Amniotic epithelial cell (primary cell): Measurements from ENCODE around the gene HNRNPA1.
"Not testable (repeated sequence)": the region's sequence is repeated elsewhere in the genome, so short reads cannot be mapped to it uniquely, and the experiment has no call there.

Source experiments
- DNase-seq: peaks from one replicate; pipeline ENCODE4 v3.0.0-alpha.2; 2010; ENCODE audit warnings: low read depth

HNRNPA1 gene

DNA sequence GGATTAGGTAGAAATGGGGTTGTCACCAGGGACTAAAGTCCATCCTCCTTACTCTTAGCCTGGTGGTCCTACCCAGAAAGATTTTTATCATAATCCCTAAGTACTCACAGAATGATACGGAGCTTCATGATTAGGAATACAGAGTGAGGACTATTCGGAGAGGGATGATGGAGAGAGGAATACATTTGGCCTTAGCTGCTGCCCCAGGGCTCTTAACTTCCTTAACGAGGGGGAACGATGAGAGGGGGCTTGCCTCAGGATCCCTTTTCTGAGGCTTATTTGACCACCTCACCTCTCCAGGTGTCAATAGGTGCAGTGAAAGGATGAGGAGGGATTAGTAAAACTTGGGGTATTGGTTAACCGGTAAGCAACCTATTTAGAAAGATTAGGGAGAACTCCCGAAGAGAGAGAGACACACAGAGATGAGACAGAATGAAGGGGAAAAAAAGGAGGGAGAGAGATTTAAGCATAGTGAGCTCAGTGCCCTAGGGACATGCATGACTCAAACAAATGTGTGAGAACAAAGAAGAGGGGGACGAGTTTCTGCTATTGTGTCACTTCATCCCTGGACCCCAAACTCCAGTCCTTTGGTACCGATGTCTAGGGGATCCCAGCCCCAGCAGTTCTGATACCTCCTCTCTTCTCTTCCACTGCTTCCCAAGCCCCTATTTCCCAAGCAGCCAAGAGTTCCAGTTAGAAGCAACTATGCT lies 19.1 kb downstream of the HNRNPA1 start:
- no peak for DNase-seq

GRCh38 chr12:54300225-54300731 lies 19.8 kb downstream of the HNRNPA1 start:
- no peak for DNase-seq

DNA sequence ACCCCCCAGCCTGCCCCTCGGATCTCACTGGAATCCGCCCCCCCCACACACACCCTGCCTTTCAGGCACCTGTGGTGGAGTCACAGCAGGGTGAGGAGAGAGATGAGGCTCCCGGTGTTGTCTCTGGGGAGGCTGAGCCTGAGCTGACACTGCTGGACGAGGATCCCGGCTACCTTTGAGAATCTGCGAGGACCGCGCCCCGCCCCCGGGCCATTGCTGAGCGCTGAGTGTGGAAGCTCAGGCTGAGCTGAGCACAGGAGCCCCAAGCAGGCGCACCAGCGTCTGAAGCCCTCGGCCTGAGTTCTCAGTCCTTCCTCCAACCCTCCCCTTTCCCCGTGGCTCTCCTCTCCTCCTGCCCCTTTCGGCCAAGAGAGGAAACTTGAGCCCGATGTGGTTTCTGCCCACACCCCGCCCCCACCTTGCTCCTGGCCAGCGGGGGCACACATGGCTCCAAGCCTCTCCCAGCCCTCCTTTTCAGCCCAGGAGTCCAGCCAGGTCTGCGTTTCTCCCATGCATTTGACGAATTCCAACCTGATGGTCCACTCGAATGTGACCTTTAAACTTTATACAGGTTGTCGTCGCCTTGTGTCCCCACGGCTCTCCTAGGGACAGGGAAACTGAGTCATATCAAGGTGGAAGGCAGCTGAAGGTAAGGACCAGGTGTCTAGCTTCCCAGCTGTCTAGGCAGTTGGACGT lies 20.4 kb downstream of the HNRNPA1 start, which contains the start of gene NFE2:
TSS of gene NFE2 (minus strand) at position 284 of the 696 bp plus-strand sequence. CDS start 5,767 bp downstream, outside the sequence.
- DNase-seq, result peak; percentile 72

GRCh38 chr12:54301428-54302048 lies 21.0 kb downstream of the HNRNPA1 start:
- no peak for DNase-seq

- DNase-seq, result no peak
Observed at GRCh38 chr12:54303640-54304039, 23.1 kb downstream of the HNRNPA1 start.

GRCh38 chr12:54304187-54304810 lies 23.8 kb downstream of the HNRNPA1 start:
- DNase-seq, result peak; percentile 87

GRCh38 chr12:54306925-54307741 lies 26.6 kb downstream of the HNRNPA1 start:
- DNase-seq, result peak; percentile 94

GRCh38 chr12:54311051-54311450 lies 30.5 kb downstream of the HNRNPA1 start:
- no peak for DNase-seq

- not testable (repeated sequence) for DNase-seq
Observed at GRCh38 chr12:54312309-54312708, 31.8 kb downstream of the HNRNPA1 start.

GRCh38 chr12:54321363-54321762 lies 40.8 kb downstream of the HNRNPA1 start:
- no peak for DNase-seq

GRCh38 chr12:54324617-54325441 lies 44.3 kb downstream of the HNRNPA1 start, which contains the start of gene COPZ1:
TSS of gene COPZ1 (plus strand) at chr12:54325131. CDS start at chr12:54325164, 33 bp downstream.
- DNase-seq, result peak; percentile 100

DNA sequence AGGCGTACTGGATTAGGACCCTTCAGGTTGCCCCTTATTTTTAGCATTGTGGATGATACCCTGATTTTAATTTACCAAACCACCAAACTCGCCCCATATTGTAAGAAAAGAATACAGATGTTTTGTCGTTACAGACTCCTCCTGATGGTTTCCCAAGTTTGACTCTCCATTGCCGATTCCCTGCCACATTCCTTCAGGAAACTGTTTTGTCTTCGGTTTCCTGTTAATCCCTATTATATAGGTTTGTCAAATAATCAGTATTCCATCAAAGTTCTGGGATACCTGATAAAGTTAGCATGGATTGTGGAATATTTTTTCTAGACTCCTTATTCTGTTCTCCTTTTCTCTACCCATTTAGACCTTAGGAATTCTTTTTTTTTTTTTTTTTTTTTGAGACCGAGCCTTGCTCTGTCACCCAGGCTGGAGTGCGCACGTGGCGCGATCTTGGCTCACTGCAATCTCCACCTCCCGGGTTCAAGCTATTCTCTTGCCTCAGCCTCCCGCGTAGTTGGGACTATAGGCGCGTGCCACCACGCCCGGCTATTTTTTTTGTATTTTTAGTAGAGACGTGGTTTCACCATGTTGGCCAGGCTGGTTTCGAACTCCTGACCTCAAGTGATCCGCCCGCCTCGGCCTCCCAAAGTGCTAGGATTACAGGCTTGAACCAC lies 45.0 kb downstream of the HNRNPA1 start:
- DNase-seq, result not testable (repeated sequence)

DNA sequence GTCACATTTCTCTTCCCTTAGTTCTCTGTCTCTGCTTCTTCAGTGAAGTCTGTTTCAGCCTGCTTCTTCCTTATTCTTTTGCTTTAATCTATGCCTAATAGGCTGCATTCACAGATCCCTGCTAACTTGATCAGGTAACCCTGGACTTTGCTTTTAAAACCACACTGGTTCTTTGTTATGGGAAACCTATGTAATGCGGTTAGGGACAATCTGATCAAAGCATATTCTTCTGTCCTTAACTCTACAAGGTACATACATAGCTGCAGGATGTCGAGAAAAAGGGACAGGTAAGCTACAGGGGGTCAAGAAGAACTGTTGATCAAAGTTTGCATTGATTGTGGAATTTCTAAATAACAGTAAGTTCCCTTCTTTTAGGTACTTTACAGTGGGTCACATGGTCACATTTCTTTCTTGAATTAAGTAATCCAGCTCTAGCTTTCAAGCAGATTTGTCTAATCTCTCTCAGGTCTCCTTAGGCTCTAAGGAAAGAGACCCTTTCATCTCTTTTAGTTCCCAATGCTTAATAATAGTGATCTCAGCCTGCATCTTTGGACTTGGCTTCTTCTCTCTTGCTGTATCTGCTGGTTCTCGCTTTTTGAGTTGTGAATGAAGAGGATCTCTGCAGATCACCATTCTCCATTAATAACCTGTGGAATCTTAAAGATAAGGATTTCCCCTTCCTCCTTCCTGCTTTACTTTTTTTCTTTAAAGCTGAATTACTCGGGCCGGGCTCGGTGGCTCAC lies 48.2 kb downstream of the HNRNPA1 start:
- DNase-seq, result no peak

GRCh38 chr12:54329759-54330158 lies 49.2 kb downstream of the HNRNPA1 start:
- no peak for DNase-seq

DNA sequence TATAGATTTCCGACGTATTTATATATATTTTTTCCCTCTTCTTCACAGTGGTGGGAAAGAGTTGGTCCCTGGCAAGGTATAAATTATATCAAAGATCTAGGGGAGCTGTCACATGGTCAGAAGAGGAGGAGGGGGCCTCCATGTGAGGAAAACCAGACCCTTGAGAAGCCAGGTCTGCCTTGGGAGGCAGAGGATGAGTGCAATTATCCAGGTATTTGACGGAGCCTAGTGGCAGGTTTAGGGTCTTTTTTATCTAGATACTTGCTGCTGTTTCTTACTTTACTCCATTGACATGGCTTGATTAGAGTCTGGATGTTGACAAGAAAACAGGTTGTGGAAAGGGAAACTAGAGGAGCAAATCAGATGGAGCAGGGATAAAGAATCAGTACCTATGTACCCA lies 49.9 kb downstream of the HNRNPA1 start:
- DNase-seq, result no peak

- no peak for DNase-seq
Observed at GRCh38 chr12:54331461-54331860, 50.9 kb downstream of the HNRNPA1 start.

DNA sequence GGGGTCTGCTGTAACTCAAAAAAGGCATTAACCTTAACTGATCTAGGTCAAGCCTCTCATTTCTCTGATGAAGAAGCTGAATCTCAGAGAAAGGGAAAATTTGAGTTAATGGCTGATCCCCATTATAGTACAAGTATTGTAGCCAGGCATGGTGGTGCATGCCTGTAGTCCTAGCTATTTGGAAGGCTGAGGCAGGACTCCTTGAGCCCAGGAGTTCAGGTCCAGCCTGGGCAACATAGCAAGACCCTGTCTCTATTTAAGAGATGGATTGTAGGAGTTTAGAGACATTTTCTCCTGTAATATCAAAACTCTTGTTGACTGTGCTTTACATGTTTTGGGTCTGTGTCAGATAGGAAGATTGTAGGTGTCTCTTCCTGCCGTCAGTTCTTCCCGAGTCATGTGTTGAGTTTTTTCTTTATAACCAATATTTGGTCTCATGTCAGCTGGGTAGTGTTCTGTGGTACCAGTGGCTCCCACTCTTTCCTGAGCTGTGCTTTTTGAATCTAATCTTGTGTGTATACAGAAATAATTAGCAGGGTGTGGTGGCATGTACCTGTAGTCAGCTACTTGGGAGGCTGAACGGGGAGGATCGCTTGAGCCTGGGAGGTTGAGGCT lies 53.0 kb downstream of the HNRNPA1 start:
- DNase-seq, result no peak
